Uterus (tissue), 4 donors: ENCODE results near the gene SLC25A17. TPM values are rescaled to one million over a fixed set of nuclear protein-coding genes. Genes with fewer than 3 reads are reported as not detected.
A peak's percentile ranks its signal among the peaks of the same experiment; 100 is the strongest.
"Not testable (repeated sequence)": the region's sequence is repeated elsewhere in the genome, so short reads cannot be mapped to it uniquely, and the experiment has no call there.

ENCODE experiments used
- DNase-seq, 2 donors: peaks; one replicate each; pipeline ENCODE4 v3.0.0-alpha.2; 2019 to 2020
- H3K27ac ChIP-seq, 2 donors: fragments of 200-600 bp; sonication (generic); 1 replicate in 1 of 2; 2 replicates in 1 of 2; pipeline ENCODE4 v1.5.1; 2016 to 2018
- H3K27me3 ChIP-seq, 2 donors: fragments of 200-600 bp; sonication (generic); one replicate each; pipeline ENCODE4 v1.5.1; 2018 to 2019; ENCODE audit warnings: control low read depth in 1 of 2
- H3K36me3 ChIP-seq, 2 donors: fragments of 200-600 bp; sonication (generic); one replicate each; pipeline ENCODE4 v1.5.1; 2019; ENCODE audit warnings: control low read depth in 1 of 2
- H3K4me1 ChIP-seq, 2 donors: fragments of 200-600 bp; sonication (generic); one replicate each; pipeline ENCODE4 v1.5.1; 2018 to 2019; ENCODE audit warnings: control low read depth in 1 of 2
- H3K4me3 ChIP-seq, 2 donors: fragments of 200-600 bp; sonication (generic); 1 replicate in 1 of 2; 2 replicates in 1 of 2; pipeline ENCODE4 v1.5.1; 2018 to 2019; ENCODE audit warnings: mild to moderate bottlenecking in 1 of 2
- H3K9me3 ChIP-seq, 2 donors: fragments of 200-600 bp; sonication (generic); one replicate each; pipeline ENCODE4 v1.5.1; 2019; ENCODE audit warnings: control low read depth in 1 of 2
- CTCF ChIP-seq, 4 experiments: fragments of 200-600 bp in 2 of 4; fragments of 450-650 bp in 2 of 4; sonication (generic) in 2 of 4; IDR thresholded peaks; one replicate each; pipeline ENCODE4 v1.5.1; 2016 to 2019; ENCODE audit warnings: antibody characterized with exemption in 4 of 4, mild to moderate bottlenecking in 2 of 4, moderate library complexity in 1 of 4
- POLR2A ChIP-seq, 2 donors: fragments of 450-650 bp; IDR thresholded peaks; one replicate each; pipeline ENCODE4 v1.6.1; 2016; ENCODE audit warnings: antibody characterized with exemption in 2 of 2, mild to moderate bottlenecking in 1 of 2, moderate library complexity in 1 of 2
- intact Hi-C: fragments of 100-400 bp; cut with DNase I; formaldehyde crosslinking; loops from one replicate; pipeline ENCODE4 v1.15.1; 2023; ENCODE audit warnings: low total_unique reads
- total RNA-seq, 4 donors: library from RNA; depleted of rRNA in 3 of 4; stranded (reverse); fragments of >200 nt in 3 of 4; gene quantifications; one replicate each; pipeline versions ENCODE4 v1.1.0 to v1.2.4, GENCODE V29; 2014 to 2023
- donor health status: DM: yes; HTN: yes; CAD: no.

SLC25A17 gene
- total RNA-seq, 4 donors from 2014 or later: 12.6 to 34.5 (median 20.7) TPM

- intact Hi-C loops: no loop called here
- DNase-seq: no peak
- peak overlapping the region; percentile 78 to 87 for H3K27ac ChIP-seq
- TF ChIP-seq POLR2A (IDR thresholded peaks at IDR 0.05) (no peak), CTCF (IDR thresholded peaks at IDR 0.05) (no peak)
- H3K4me1 ChIP-seq: peaks cover 0 to 9% of the 10 kb centered on the region in 2 donors
- H3K27me3 ChIP-seq: no peaks in the 10 kb centered on the region
- H3K4me3 ChIP-seq: no peak overlapping the region
- no peaks in the 10 kb centered on the region for H3K36me3 ChIP-seq
- H3K9me3 ChIP-seq: no peaks in the 10 kb centered on the region
Observed at GRCh38 chr22:40768206-40768605, 50.9 kb downstream of the SLC25A17 start.

GRCh38 chr22:40766956-40767355 is 52.2 kb downstream of the SLC25A17 start:
- H3K36me3 ChIP-seq: no peaks in the 10 kb centered on the region
- TF ChIP-seq POLR2A (IDR thresholded peaks at IDR 0.05) (no peak), CTCF (IDR thresholded peaks at IDR 0.05) (no peak)

GRCh38 chr22:40764763-40765441 is 54.2 kb downstream of the SLC25A17 start:
- no peaks in the 10 kb centered on the region for H3K36me3 ChIP-seq
- H3K4me3 ChIP-seq: no peak overlapping the region
- no peak for DNase-seq
- no peaks in the 10 kb centered on the region for H3K27me3 ChIP-seq
- H3K27ac ChIP-seq: peak overlapping the region; percentile 59 to 63
- TF ChIP-seq POLR2A (IDR thresholded peaks at IDR 0.05): no peak
- no peak for TF ChIP-seq CTCF (IDR thresholded peaks at IDR 0.05)
- no peaks in the 10 kb centered on the region for H3K9me3 ChIP-seq
- no peaks in the 10 kb centered on the region for H3K4me1 ChIP-seq
- intact Hi-C loops: no loop called here

More at GRCh38 chr22:40766956-40767355, 52.2 kb downstream of the SLC25A17 start:
- H3K9me3 ChIP-seq: no peaks in the 10 kb centered on the region
- H3K27me3 ChIP-seq: no peaks in the 10 kb centered on the region
- no peak overlapping the region for H3K4me3 ChIP-seq
- intact Hi-C loops: no loop called here
- DNase-seq: no peak
- peaks cover 0 to 9% of the 10 kb centered on the region in 2 donors for H3K4me1 ChIP-seq
- peak overlapping the region; percentile 39 to 87 for H3K27ac ChIP-seq

GRCh38 chr22:40759294-40759840 is 59.8 kb downstream of the SLC25A17 start:
- intact Hi-C loops: no loop called here
- Histone ChIP-seq H3K9me3 (no peaks in the 10 kb centered on the region), H3K4me3 (no peak overlapping the region)

GRCh38 chr22:40758851-40759250 is 60.3 kb downstream of the SLC25A17 start:
- H3K9me3 ChIP-seq, H3K27ac ChIP-seq, DNase-seq, H3K36me3 ChIP-seq, H3K27me3 ChIP-seq, intact Hi-C loops, H3K4me1 ChIP-seq, H3K4me3 ChIP-seq: not testable (repeated sequence)

More at GRCh38 chr22:40759294-40759840, 59.8 kb downstream of the SLC25A17 start:
- Histone ChIP-seq H3K4me1 (no peaks in the 10 kb centered on the region), H3K27ac (no peak overlapping the region), H3K27me3 (no peaks in the 10 kb centered on the region), H3K36me3 (no peaks in the 10 kb centered on the region)
- TF ChIP-seq CTCF (IDR thresholded peaks at IDR 0.05): no peak
- no peak for DNase-seq
